ENCODE measurements around the gene RGL2.

GRCh38 chr6:33279257-33279695 is 19.5 kb downstream of the RGL2 start:
- TF ChIP-seq EZH2 (IDR thresholded peaks at IDR 0.05; ENCODE audit: borderline replicate concordance, low read depth, low read length, severe bottlenecking), result no peak
- no peak for TF ChIP-seq CTCF (IDR thresholded peaks at IDR 0.05; ENCODE audit: borderline replicate concordance, extremely low read depth, low read length, poor library complexity, severe bottlenecking)

All from DND-41 (cell line).